Fibroblast of pulmonary artery (primary cell): ENCODE results near the gene CCDC7.
A peak's percentile ranks its signal among the peaks of the same experiment; 100 is the strongest.
"Not testable (repeated sequence)": the region's sequence is repeated elsewhere in the genome, so short reads cannot be mapped to it uniquely, and the experiment has no call there.

Experiments
- DNase-seq: peaks from one replicate; pipeline ENCODE4 v3.0.0-alpha.2; 2010; ENCODE audit warnings: low read depth
- H3K4me3 ChIP-seq: replicated peaks from 2 replicates; pipeline ENCODE4 v1.5.1; 2011; ENCODE audit warnings: low read depth, mild to moderate bottlenecking, control low read depth, low read length, moderate library complexity
- TF ChIP-seq, protein P1 (sequence below): IDR thresholded peaks from 2 replicates; pipeline ENCODE4 v1.5.1; 2011; ENCODE audit warnings: mild to moderate bottlenecking, control low read depth, low read length, inconsistent platforms; ENCODE audit errors: missing control alignments

Gene CCDC7

DNA sequence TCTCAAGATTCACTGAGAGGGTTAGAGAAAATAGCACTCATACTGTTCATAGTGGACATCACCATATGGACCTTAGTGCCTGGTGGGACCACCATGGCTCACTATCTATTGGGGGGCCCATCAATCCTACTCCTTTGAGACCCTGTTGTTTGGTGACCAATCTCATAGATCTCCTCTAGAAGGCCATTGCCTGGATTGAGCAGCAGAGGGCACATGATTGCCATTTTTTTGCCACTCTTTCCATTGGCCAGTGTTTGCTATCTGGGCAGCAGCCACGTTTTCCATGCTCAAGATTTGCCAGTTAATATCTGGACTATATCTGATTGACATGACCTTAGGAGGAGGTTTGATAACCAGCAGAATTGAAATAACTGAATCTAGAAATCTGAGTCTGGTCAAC lies 267.6 kb downstream of the CCDC7 start:
- no peak overlapping the region for H3K4me3 ChIP-seq
- DNase-seq: no peak
- TF ChIP-seq, protein P1, sequence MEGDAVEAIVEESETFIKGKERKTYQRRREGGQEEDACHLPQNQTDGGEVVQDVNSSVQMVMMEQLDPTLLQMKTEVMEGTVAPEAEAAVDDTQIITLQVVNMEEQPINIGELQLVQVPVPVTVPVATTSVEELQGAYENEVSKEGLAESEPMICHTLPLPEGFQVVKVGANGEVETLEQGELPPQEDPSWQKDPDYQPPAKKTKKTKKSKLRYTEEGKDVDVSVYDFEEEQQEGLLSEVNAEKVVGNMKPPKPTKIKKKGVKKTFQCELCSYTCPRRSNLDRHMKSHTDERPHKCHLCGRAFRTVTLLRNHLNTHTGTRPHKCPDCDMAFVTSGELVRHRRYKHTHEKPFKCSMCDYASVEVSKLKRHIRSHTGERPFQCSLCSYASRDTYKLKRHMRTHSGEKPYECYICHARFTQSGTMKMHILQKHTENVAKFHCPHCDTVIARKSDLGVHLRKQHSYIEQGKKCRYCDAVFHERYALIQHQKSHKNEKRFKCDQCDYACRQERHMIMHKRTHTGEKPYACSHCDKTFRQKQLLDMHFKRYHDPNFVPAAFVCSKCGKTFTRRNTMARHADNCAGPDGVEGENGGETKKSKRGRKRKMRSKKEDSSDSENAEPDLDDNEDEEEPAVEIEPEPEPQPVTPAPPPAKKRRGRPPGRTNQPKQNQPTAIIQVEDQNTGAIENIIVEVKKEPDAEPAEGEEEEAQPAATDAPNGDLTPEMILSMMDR: peak; percentile 15

DNA sequence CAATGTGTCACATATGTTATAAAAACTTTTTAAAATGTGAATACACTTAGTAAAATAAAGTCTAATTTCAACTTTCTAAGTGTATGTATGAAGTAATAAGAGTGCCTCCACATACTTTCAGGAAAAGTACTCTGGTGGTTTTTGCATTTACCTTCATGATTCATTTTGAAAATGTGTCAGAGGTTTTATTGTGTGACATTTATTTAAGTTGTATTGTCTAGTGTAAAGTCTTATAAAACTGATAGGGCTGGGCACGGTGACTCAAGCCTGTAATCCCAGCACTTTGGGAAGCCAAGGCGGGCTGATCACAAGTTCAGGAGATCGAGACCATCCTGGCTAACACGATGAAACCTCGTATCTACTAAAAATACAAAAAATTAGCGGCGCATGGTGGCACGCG lies 285.6 kb downstream of the CCDC7 start:
- TF ChIP-seq, protein P1: no peak
- no peak for DNase-seq
- no peak overlapping the region for H3K4me3 ChIP-seq

DNA sequence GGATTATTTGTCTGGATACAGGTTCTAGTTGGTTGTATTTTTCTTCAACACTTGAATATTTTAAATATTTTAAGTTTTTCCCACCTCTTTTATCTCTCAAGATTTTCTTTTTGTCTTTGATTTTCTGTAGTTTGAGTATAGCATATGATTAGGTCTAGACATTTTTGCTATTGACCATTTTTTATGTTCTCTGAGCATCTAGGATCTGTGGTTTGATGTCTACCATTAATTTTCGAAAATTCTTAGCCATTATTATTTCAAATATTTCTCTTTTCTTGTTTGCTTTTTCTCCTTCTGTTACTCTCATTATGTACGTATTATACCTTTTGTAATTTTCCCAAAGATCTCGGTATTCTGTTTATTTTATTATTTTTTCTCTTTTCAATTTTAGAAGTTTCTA lies 293.0 kb downstream of the CCDC7 start:
- no peak for DNase-seq
- H3K4me3 ChIP-seq: no peak overlapping the region
- TF ChIP-seq, protein P1: no peak

DNA sequence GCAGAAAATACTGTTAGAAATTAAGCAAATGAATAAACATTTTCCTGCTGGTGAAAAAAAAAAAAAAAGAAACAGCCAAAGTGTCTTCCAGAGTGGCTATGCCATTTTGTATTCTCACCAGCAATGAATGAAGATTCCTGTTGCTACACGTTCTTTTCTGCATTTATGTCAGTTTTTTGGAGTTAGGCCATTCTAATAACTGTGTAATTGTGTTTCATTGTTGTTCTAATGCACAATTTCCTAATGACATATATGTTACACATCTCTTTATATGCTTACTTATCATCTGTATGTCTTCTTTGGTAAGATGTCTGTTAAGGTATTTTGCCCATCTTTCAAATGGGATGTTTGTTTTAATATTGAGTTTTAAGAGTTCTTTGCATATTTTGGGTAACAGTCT lies 298.4 kb downstream of the CCDC7 start:
- H3K4me3 ChIP-seq: no peak overlapping the region
- no peak for DNase-seq
- TF ChIP-seq, protein P1: no peak

DNA sequence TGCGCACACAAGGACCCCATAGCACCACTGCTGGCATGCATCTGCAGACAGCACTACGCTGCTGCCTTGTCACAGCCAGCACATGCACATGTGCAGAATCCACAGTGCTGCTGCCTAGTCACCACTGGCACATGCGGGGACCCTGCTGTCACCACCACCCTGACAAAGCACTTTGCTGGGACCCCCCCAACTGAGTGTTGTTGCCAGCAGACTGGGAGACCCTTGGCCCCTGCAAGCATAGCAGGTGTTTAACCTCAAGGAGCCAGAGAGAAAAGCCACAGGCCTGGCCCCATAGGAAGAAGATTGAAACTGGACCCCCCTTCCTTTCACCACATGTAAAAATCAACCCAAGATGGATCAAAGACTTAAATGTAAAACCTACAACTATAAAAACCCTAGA lies 300.9 kb downstream of the CCDC7 start:
- TF ChIP-seq, protein P1: no peak
- DNase-seq: no peak

DNA sequence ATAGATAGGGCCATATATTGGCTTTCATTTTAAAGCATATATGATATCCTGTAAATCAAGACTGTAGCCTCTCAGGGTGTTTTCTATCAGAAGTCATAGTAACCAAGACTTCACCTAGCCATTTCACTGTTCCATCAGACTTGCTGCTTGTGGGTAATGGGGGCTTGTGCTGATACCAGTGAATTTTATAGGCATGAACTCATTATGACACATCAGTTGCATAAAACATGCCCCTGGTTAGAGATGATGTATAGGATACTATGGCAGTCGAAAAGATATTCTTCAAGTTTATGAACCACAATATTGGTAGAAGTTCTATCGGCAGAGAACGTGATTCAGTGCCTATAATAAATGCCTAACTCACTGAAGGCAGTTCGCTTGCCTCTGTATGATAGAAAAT lies 305.6 kb downstream of the CCDC7 start:
- H3K4me3 ChIP-seq: no peak overlapping the region
- TF ChIP-seq, protein P1: no peak
- no peak for DNase-seq

More for the DNA sequence above, 300.9 kb downstream of the CCDC7 start:
- no peak overlapping the region for H3K4me3 ChIP-seq

DNA sequence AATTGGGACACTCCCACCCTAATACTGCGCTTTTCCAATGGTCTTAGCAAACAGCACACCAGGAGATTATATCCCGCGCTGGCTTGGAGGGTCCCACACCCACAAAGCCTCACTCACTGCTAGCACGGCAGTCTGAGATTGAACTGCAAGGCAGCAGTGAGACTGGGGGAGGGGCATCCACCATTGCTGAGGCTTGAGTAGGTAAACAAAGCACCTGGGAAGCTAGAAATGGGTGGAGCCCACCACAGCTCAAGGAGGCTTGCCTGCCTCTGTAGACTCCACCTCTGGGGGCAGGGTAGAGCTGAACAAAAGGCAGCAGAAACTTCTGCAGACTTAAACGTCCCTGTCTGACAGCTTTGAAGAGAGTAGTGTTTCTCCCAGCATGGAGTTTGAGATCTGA lies 309.0 kb downstream of the CCDC7 start:
- not testable (repeated sequence) for H3K4me3 ChIP-seq, DNase-seq

DNA sequence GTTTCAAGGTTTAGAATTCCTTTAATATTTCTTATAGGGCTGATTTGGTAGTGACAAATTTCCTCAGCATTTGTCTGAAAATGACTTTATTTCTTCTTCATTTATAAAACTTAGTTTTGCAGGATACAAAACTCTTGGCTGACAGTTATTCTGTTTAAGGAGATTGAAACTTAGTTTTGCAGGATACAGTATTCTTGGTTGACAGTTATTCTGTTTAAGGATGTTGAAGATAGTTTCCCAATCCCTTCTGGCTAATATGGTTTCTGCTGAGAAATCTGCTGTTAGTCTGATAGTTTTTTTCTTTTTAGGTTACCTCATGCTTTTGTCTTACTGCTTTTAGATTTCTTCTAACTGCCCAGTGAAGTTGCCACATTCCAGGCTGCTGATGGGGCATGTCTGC lies 325.3 kb downstream of the CCDC7 start:
- TF ChIP-seq, protein P1: no peak
- DNase-seq: no peak
- no peak overlapping the region for H3K4me3 ChIP-seq
